HepG2 (cell line): Measurements from ENCODE around the gene KIAA0319L. TPM values are rescaled to one million over a fixed set of nuclear protein-coding genes. Genes with fewer than 3 reads are reported as not detected.

Experiments used
- BORCS8-MEF2B ChIP-seq: sonication (generic); formaldehyde crosslinking; IDR thresholded peaks from 2 replicates; pipeline ENCODE4 v1.8.0; 2022; ENCODE audit warnings: mild to moderate bottlenecking, missing genetic modification reagents
- GLI4 ChIP-seq: sonication (generic); formaldehyde crosslinking; IDR thresholded peaks from 2 replicates; pipeline ENCODE4 v1.5.1; 2020; ENCODE audit warnings: missing genetic modification reagents, mild to moderate bottlenecking, moderate library complexity, borderline replicate concordance
- ISL2 ChIP-seq: sonication (generic); formaldehyde crosslinking; IDR thresholded peaks from 2 replicates; pipeline ENCODE4 v1.5.0; 2020; ENCODE audit warnings: missing genetic modification reagents
- ISX ChIP-seq: sonication (generic); formaldehyde crosslinking; conservative IDR thresholded peaks from 2 replicates; pipeline ENCODE4 v1.5.0; 2020; ENCODE audit warnings: missing genetic modification reagents
- MXI1 ChIP-seq: IDR thresholded peaks from 3 replicates; pipeline ENCODE4 v1.6.1; 2012; ENCODE audit warnings: low read depth, low read length, inconsistent platforms, borderline replicate concordance
- POLR2AphosphoS5 ChIP-seq: IDR thresholded peaks from 2 replicates; pipeline ENCODE4 v1.6.1; 2012; ENCODE audit warnings: low read depth, low read length
- SATB2 ChIP-seq: sonication (generic); formaldehyde crosslinking; IDR thresholded peaks from 2 replicates; pipeline ENCODE4 v1.5.0; 2020; ENCODE audit warnings: missing genetic modification reagents
- SIN3B ChIP-seq: fragments of 150-350 bp; IDR thresholded peaks from 2 replicates; pipeline ENCODE4 v1.6.1; 2014; ENCODE audit warnings: low read length
- TBP ChIP-seq: sonication (generic); formaldehyde crosslinking; IDR thresholded peaks from 2 replicates; pipeline ENCODE4 v1.5.0; 2020; ENCODE audit warnings: missing genetic modification reagents
- TSC22D2 ChIP-seq: sonication (generic); formaldehyde crosslinking; IDR thresholded peaks from 2 replicates; pipeline ENCODE4 v1.5.1; 2020; ENCODE audit warnings: missing genetic modification reagents, mild to moderate bottlenecking, borderline replicate concordance
- ZNF253 ChIP-seq: sonication (generic); formaldehyde crosslinking; IDR thresholded peaks from 2 replicates; pipeline ENCODE4 v1.8.0; 2022; ENCODE audit warnings: mild to moderate bottlenecking, missing genetic modification reagents, borderline replicate concordance
- ZNF432 ChIP-seq: sonication (generic); formaldehyde crosslinking; IDR thresholded peaks from 2 replicates; pipeline ENCODE4 v1.5.0; 2020; ENCODE audit warnings: missing genetic modification reagents, mild to moderate bottlenecking, borderline replicate concordance
- ZNF530 ChIP-seq: sonication (generic); formaldehyde crosslinking; IDR thresholded peaks from 2 replicates; pipeline ENCODE4 v1.5.0; 2020; ENCODE audit warnings: low read depth, mild to moderate bottlenecking, missing genetic modification reagents
- ZNF670 ChIP-seq: sonication (generic); formaldehyde crosslinking; IDR thresholded peaks from 2 replicates; pipeline ENCODE4 v1.8.0; 2022; ENCODE audit warnings: mild to moderate bottlenecking, missing genetic modification reagents, borderline replicate concordance
- polyA plus RNA-seq, 8 experiments: library from polyadenylated mRNA; depleted of rRNA in 3 of 8; stranded (reverse) in 7 of 8; unstranded in 1 of 8; fragments of >200 nt; fragmentation: Illumina TruSeq in 4 of 8; extraction: Trizol in 4 of 8; gene quantifications; 2 replicates each; pipeline versions ENCODE4 v1.2.1 to v1.2.3, GENCODE V29; 2011 to 2016; ENCODE audit warnings: low read depth in 4 of 8, missing spikeins in 1 of 8, mixed read lengths in 1 of 8; ENCODE audit not compliant: insufficient read depth in 1 of 8
- total RNA-seq, 5 experiments: library from RNA; depleted of rRNA; stranded (reverse); fragments of >200 nt; fragmentation: Illumina TruSeq; extraction: Trizol; gene quantifications; 2 replicates each; pipeline ENCODE4 v1.2.3, GENCODE V29; 2016; ENCODE audit warnings: low read depth in 1 of 5
- TF ChIP-seq, protein P1 (sequence below): sonication (generic); formaldehyde crosslinking; IDR thresholded peaks from 2 replicates; pipeline ENCODE4 v1.9.0; 2022; ENCODE audit warnings: missing genetic modification reagents, mild to moderate bottlenecking, borderline replicate concordance
- TF ChIP-seq, protein P2 (sequence below): sonication (generic); formaldehyde crosslinking; IDR thresholded peaks from 2 replicates; pipeline ENCODE4 v1.8.1; 2022; ENCODE audit warnings: low read depth, mild to moderate bottlenecking, missing genetic modification reagents
- TF ChIP-seq, protein P3 (sequence below): IDR thresholded peaks from 2 replicates; pipeline ENCODE4 v1.6.1; 2012; ENCODE audit warnings: low read length, improper control_type of control experiment
- TF ChIP-seq, protein P4 (sequence below): sonication (generic); formaldehyde crosslinking; IDR thresholded peaks from 2 replicates; pipeline ENCODE4 v1.4.0; 2020; ENCODE audit warnings: missing genetic modification reagents, borderline replicate concordance
- TF ChIP-seq, protein P5 (sequence below): IDR thresholded peaks from 2 replicates; pipeline ENCODE4 v1.6.1; 2016; ENCODE audit warnings: mild to moderate bottlenecking

KIAA0319L gene
- total and polyA plus RNA-seq, 2 of the 13 experiments (the other 11 are each of a cell fraction or from before 2014, with no cell fraction given): 33.4 to 82.6 TPM

DNA sequence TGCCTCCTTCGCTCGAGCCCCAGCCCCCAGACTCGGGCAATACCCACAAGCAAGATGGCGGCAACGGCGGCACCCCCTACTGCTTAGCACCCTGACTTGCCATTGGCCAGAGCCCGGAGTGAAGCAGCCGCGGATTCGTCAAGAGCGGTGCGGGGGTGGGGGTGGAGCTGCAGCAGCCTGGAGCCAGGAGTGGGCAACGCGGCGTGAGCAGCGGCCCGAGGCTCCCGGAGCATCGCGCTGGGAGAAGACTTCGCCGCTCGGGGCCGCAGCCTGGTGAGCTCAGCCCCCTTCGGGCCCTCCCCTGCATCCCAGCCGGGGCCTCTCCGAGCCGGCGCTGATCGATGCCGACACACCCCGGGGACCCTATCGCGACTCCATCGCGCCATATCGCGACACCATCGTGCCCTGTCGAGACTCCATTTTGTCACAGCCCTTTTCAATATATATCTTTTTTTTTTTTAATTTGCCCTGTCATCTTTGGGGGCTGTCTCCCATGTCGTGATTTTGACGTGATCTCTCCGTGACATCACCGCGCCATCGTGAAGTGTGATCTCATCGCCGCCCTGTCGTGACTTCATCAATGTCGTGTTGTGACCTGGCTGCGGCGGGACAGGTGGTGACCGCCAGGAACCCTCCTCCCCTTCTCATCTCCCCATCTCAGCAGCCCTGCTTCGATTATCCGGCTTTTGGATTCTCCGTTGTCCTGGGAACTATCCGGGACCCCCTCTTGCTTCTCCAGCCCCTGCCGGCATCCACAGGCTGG is 589 bp upstream of the KIAA0319L start, which contains the start of gene NCDN (continued):
- TF ChIP-seq ZNF432 (CRISPR knock-in tag) (no peak), MXI1 (peak; percentile 66; the same call in 1 of the 3 replicates), SATB2 (no peak), TBP (no peak), ZNF253 (CRISPR knock-in tag) (no peak), ISL2 (CRISPR knock-in tag) (no peak; the same call in 1 of the 2 replicates), GLI4 (no peak), ISX (CRISPR knock-in tag) (no peak), ZNF530 (CRISPR knock-in tag) (no peak), ZNF670 (CRISPR knock-in tag) (no peak), POLR2AphosphoS5 (no peak; the same call in 1 of the 2 replicates), SIN3B (no peak), TSC22D2 (no peak), BORCS8-MEF2B (peak; percentile 13; the same call in 1 of the 2 replicates)
- TF ChIP-seq, protein P1, sequence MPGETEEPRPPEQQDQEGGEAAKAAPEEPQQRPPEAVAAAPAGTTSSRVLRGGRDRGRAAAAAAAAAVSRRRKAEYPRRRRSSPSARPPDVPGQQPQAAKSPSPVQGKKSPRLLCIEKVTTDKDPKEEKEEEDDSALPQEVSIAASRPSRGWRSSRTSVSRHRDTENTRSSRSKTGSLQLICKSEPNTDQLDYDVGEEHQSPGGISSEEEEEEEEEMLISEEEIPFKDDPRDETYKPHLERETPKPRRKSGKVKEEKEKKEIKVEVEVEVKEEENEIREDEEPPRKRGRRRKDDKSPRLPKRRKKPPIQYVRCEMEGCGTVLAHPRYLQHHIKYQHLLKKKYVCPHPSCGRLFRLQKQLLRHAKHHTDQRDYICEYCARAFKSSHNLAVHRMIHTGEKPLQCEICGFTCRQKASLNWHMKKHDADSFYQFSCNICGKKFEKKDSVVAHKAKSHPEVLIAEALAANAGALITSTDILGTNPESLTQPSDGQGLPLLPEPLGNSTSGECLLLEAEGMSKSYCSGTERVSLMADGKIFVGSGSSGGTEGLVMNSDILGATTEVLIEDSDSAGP (CRISPR knock-in tag): peak; percentile 92
- TF ChIP-seq, protein P2, sequence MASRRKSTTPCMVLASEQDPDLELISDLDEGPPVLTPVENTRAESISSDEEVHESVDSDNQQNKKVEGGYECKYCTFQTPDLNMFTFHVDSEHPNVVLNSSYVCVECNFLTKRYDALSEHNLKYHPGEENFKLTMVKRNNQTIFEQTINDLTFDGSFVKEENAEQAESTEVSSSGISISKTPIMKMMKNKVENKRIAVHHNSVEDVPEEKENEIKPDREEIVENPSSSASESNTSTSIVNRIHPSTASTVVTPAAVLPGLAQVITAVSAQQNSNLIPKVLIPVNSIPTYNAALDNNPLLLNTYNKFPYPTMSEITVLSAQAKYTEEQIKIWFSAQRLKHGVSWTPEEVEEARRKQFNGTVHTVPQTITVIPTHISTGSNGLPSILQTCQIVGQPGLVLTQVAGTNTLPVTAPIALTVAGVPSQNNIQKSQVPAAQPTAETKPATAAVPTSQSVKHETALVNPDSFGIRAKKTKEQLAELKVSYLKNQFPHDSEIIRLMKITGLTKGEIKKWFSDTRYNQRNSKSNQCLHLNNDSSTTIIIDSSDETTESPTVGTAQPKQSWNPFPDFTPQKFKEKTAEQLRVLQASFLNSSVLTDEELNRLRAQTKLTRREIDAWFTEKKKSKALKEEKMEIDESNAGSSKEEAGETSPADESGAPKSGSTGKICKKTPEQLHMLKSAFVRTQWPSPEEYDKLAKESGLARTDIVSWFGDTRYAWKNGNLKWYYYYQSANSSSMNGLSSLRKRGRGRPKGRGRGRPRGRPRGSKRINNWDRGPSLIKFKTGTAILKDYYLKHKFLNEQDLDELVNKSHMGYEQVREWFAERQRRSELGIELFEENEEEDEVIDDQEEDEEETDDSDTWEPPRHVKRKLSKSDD (CRISPR knock-in tag): no peak
- TF ChIP-seq, protein P3, sequence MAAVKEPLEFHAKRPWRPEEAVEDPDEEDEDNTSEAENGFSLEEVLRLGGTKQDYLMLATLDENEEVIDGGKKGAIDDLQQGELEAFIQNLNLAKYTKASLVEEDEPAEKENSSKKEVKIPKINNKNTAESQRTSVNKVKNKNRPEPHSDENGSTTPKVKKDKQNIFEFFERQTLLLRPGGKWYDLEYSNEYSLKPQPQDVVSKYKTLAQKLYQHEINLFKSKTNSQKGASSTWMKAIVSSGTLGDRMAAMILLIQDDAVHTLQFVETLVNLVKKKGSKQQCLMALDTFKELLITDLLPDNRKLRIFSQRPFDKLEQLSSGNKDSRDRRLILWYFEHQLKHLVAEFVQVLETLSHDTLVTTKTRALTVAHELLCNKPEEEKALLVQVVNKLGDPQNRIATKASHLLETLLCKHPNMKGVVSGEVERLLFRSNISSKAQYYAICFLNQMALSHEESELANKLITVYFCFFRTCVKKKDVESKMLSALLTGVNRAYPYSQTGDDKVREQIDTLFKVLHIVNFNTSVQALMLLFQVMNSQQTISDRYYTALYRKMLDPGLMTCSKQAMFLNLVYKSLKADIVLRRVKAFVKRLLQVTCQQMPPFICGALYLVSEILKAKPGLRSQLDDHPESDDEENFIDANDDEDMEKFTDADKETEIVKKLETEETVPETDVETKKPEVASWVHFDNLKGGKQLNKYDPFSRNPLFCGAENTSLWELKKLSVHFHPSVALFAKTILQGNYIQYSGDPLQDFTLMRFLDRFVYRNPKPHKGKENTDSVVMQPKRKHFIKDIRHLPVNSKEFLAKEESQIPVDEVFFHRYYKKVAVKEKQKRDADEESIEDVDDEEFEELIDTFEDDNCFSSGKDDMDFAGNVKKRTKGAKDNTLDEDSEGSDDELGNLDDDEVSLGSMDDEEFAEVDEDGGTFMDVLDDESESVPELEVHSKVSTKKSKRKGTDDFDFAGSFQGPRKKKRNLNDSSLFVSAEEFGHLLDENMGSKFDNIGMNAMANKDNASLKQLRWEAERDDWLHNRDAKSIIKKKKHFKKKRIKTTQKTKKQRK: no peak
- TF ChIP-seq, protein P4, sequence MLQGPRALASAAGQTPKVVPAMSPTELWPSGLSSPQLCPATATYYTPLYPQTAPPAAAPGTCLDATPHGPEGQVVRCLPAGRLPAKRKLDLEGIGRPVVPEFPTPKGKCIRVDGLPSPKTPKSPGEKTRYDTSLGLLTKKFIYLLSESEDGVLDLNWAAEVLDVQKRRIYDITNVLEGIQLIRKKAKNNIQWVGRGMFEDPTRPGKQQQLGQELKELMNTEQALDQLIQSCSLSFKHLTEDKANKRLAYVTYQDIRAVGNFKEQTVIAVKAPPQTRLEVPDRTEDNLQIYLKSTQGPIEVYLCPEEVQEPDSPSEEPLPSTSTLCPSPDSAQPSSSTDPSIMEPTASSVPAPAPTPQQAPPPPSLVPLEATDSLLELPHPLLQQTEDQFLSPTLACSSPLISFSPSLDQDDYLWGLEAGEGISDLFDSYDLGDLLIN (CRISPR knock-in tag): peak; percentile 41; the same call in 1 of the 2 replicates
- TF ChIP-seq, protein P5, sequence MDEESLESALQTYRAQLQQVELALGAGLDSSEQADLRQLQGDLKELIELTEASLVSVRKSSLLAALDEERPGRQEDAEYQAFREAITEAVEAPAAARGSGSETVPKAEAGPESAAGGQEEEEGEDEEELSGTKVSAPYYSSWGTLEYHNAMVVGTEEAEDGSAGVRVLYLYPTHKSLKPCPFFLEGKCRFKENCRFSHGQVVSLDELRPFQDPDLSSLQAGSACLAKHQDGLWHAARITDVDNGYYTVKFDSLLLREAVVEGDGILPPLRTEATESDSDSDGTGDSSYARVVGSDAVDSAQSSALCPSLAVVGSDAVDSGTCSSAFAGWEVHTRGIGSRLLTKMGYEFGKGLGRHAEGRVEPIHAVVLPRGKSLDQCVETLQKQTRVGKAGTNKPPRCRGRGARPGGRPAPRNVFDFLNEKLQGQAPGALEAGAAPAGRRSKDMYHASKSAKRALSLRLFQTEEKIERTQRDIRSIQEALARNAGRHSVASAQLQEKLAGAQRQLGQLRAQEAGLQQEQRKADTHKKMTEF (CRISPR knock-in tag): no peak; the same call in 1 of the 2 replicates
